ENCODE results near the gene CFAP52. TPM values are rescaled to one million over a fixed set of nuclear protein-coding genes. Genes with fewer than 3 reads are reported as not detected.

CFAP52 gene
- total RNA-seq, 3 donors from 2014 or later = 0.66 TPM; not detected in 2

DNA sequence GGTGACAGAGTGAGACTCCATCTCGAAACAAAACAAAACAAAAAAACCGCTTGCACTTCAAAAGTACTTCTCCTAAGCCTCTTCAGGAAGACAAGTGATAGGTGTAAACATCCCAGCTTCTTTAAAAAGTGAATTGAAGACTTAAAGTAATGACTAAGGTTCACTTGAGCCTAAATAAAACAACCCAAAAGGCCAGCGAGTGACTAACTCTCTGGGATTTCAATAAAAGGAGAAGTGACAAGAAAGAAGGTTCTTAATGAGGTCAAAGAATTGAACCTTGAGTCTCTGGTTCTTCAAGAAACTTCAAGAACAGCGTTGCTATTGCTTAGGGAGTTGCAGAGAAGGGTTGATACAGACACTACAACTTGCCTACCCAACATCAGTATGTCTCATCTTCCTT, 43.0 kb upstream of the CFAP52 start:
- no peaks in the 10 kb centered on the region for H3K4me1 ChIP-seq
- intact Hi-C loops (cut with DNase I; ENCODE audit: low total_unique reads) = no loop called here
- H3K36me3 ChIP-seq = no peaks in the 10 kb centered on the region

DNA sequence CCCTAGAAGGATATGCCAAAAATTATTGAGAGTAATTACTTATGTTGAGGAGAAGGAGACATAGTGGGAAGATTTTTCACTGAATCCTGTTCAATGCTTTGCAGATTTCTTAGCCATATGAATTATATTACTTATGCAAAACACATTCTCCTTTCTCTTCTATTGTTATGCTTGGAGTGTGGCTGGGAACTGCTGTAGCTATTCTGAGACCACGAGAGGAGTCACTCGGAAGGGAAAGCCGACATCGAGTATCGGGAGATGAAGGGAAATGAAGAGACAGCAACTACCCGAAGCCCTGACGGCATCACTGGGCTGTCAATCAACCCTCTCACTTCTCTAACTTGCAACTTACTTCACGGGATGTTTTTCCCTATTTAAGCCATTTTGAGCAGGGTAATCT, 40.4 kb upstream of the CFAP52 start:
- intact Hi-C loops (cut with DNase I; ENCODE audit: low total_unique reads) = no loop called here
- no peak overlapping the region for H3K27ac ChIP-seq
- no peak for DNase-seq (ENCODE audit: low spot score in 2 of 2)
- H3K9me3 ChIP-seq = no peaks in the 10 kb centered on the region
- H3K4me1 ChIP-seq = no peaks in the 10 kb centered on the region
- TF ChIP-seq POLR2AphosphoS5 (IDR thresholded peaks at IDR 0.05) = no peak
- no peak for TF ChIP-seq POLR2A (IDR thresholded peaks at IDR 0.05)
- TF ChIP-seq, protein P1, sequence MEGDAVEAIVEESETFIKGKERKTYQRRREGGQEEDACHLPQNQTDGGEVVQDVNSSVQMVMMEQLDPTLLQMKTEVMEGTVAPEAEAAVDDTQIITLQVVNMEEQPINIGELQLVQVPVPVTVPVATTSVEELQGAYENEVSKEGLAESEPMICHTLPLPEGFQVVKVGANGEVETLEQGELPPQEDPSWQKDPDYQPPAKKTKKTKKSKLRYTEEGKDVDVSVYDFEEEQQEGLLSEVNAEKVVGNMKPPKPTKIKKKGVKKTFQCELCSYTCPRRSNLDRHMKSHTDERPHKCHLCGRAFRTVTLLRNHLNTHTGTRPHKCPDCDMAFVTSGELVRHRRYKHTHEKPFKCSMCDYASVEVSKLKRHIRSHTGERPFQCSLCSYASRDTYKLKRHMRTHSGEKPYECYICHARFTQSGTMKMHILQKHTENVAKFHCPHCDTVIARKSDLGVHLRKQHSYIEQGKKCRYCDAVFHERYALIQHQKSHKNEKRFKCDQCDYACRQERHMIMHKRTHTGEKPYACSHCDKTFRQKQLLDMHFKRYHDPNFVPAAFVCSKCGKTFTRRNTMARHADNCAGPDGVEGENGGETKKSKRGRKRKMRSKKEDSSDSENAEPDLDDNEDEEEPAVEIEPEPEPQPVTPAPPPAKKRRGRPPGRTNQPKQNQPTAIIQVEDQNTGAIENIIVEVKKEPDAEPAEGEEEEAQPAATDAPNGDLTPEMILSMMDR (IDR thresholded peaks at IDR 0.05) = no peak
- H3K4me3 ChIP-seq = no peak overlapping the region
- H3K36me3 ChIP-seq = no peaks in the 10 kb centered on the region
- H3K27me3 ChIP-seq = no peaks in the 10 kb centered on the region

More for the DNA sequence above, 43.0 kb upstream of the CFAP52 start:
- TF ChIP-seq, protein P1 (IDR thresholded peaks at IDR 0.05) = no peak
- TF ChIP-seq POLR2AphosphoS5 (IDR thresholded peaks at IDR 0.05) (no peak), POLR2A (IDR thresholded peaks at IDR 0.05) (no peak)
- no peaks in the 10 kb centered on the region for H3K27me3 ChIP-seq
- no peak overlapping the region for H3K27ac ChIP-seq
- H3K9me3 ChIP-seq = no peaks in the 10 kb centered on the region
- DNase-seq (ENCODE audit: low spot score in 2 of 2) = no peak
- no peak overlapping the region for H3K4me3 ChIP-seq

DNA sequence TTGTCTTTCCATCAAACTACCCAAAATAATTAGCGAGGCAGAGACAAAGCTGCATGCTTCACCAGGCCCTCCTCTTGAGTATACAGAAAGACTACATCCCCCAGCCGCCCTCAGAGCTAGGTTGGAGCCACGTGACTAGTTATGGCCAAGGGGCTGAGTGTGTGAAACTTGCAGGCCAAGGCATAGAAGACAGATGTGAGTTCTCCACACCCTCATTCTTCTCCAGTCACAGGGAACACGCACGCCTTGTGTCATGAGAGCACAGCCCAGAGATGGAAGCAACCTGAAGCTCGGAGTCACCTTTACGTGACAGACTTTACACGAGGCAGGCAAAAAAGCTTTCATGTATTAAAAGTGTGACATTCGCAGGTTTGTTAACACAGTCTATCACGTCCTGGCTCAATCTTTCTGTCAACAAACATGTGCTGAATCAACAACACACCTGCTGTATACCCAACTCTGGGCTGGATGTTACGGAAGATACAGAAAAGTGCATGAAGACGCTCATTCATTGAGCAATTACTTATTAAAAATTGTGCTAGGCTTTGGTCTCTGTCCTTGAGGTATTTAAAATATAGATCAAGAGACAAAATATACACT, 39.2 kb upstream of the CFAP52 start:
- H3K27me3 ChIP-seq = no peaks in the 10 kb centered on the region
- no peak for DNase-seq (ENCODE audit: low spot score in 2 of 2)

DNA sequence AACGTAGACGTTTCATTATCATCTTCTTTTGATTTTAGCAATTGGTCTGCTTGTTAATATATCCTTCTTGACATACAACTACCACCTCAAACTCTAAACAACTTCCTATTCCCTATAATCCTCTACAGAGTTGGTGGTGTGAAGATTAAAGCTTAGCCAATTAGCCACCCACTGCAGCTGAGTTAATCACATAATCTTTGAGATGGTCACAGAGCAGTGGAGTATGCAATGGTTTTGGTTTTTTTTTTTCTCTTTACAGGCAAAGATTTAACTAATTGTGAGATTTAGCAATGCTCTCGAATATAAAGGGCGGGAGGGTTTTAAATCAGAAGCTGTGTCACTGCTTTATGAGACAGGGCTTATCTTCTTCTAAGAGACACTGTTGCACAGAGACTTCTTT, 37.8 kb upstream of the CFAP52 start:
- Histone ChIP-seq H3K4me1 (no peaks in the 10 kb centered on the region), H3K27ac (no peak overlapping the region), H3K36me3 (no peaks in the 10 kb centered on the region), H3K27me3 (no peaks in the 10 kb centered on the region), H3K9me3 (no peaks in the 10 kb centered on the region), H3K4me3 (no peak overlapping the region)
- TF ChIP-seq, protein P1 (IDR thresholded peaks at IDR 0.05) = no peak
- TF ChIP-seq POLR2AphosphoS5 (IDR thresholded peaks at IDR 0.05) (no peak), POLR2A (IDR thresholded peaks at IDR 0.05) (no peak)
- DNase-seq (ENCODE audit: low spot score in 2 of 2) = no peak
- intact Hi-C loops (cut with DNase I; ENCODE audit: low total_unique reads) = no loop called here

More for the DNA sequence above, 39.2 kb upstream of the CFAP52 start:
- H3K4me1 ChIP-seq = no peaks in the 10 kb centered on the region
- H3K9me3 ChIP-seq = no peaks in the 10 kb centered on the region
- intact Hi-C loops (cut with DNase I; ENCODE audit: low total_unique reads) = no loop called here
- no peak overlapping the region for H3K4me3 ChIP-seq
- no peaks in the 10 kb centered on the region for H3K36me3 ChIP-seq
- no peak for TF ChIP-seq POLR2AphosphoS5 (IDR thresholded peaks at IDR 0.05)
- TF ChIP-seq, protein P1 (IDR thresholded peaks at IDR 0.05) = no peak
- TF ChIP-seq POLR2A (IDR thresholded peaks at IDR 0.05) = no peak
- H3K27ac ChIP-seq = no peak overlapping the region

DNA sequence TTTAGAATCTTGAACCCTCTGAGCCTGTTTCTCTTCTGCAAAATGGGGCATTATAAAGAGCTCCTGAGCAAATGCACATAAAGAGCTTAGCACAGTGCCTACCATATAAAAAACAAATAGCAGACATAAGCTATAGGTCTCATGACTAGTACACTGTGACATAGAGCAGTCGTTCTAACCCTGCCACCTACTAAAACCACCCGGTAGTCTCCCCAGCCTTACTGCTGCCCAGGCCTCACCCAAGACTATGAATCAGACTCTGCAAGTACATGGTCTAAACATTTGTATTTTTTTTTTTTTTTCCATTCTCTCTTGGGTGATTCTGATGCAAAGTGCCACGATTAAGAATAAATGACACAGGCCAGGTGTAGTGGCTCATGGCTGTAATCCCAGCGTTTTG, 34.7 kb upstream of the CFAP52 start:
- TF ChIP-seq POLR2A (IDR thresholded peaks at IDR 0.05) (no peak), POLR2AphosphoS5 (IDR thresholded peaks at IDR 0.05) (no peak)
- TF ChIP-seq, protein P1 (IDR thresholded peaks at IDR 0.05) = no peak
- Histone ChIP-seq H3K27ac (no peak overlapping the region), H3K4me1 (no peaks in the 10 kb centered on the region), H3K9me3 (no peaks in the 10 kb centered on the region), H3K27me3 (no peaks in the 10 kb centered on the region), H3K36me3 (no peaks in the 10 kb centered on the region), H3K4me3 (no peak overlapping the region)
- DNase-seq (ENCODE audit: low spot score in 2 of 2) = no peak
- intact Hi-C loops (cut with DNase I; ENCODE audit: low total_unique reads) = no loop called here
